GM12874 (cell line): ENCODE measurements around the gene NR0B2.
A peak's percentile ranks its signal among the peaks of the same experiment; 100 is the strongest.

Source experiments
- TF ChIP-seq, protein P1 (sequence below): IDR thresholded peaks from 2 replicates; pipeline ENCODE4 v1.5.1; 2011; ENCODE audit warnings: low read depth, mild to moderate bottlenecking, control low read depth, low read length, moderate library complexity; ENCODE audit not compliant: insufficient read depth

Gene NR0B2

DNA sequence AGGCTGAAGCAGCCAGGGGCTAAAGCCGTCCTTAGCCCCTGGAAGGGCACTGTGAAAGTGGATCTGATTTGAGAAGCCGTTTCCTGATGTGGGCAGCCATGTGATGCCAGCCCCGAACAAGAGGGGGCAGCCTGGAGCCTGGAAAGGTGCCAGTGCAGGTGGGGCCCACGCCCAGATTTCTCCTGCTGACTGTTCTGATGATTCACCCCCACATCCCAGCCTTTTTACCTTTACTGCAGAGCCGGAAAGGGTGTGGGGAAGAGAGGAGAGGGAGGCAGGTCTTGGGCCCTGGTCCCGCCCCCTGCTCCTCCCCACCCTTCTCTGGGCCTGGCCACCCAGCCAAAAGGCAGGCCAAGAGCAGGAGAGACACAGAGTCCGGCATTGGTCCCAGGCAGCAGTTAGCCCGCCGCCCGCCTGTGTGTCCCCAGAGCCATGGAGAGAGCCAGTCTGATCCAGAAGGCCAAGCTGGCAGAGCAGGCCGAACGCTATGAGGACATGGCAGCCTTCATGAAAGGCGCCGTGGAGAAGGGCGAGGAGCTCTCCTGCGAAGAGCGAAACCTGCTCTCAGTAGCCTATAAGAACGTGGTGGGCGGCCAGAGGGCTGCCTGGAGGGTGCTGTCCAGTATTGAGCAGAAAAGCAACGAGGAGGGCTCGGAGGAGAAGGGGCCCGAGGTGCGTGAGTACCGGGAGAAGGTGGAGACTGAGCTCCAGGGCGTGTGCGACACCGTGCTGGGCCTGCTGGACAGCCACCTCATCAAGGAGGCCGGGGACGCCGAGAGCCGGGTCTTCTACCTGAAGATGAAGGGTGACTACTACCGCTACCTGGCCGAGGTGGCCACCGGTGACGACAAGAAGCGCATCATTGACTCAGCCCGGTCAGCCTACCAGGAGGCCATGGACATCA is 50.7 kb downstream of the NR0B2 start, which contains the start of gene SFN:
Gene SFN, plus strand, starts transcription at position 369 of the 904 bp plus-strand sequence. Its CDS starts 64 bp downstream, at position 433.
- TF ChIP-seq, protein P1, sequence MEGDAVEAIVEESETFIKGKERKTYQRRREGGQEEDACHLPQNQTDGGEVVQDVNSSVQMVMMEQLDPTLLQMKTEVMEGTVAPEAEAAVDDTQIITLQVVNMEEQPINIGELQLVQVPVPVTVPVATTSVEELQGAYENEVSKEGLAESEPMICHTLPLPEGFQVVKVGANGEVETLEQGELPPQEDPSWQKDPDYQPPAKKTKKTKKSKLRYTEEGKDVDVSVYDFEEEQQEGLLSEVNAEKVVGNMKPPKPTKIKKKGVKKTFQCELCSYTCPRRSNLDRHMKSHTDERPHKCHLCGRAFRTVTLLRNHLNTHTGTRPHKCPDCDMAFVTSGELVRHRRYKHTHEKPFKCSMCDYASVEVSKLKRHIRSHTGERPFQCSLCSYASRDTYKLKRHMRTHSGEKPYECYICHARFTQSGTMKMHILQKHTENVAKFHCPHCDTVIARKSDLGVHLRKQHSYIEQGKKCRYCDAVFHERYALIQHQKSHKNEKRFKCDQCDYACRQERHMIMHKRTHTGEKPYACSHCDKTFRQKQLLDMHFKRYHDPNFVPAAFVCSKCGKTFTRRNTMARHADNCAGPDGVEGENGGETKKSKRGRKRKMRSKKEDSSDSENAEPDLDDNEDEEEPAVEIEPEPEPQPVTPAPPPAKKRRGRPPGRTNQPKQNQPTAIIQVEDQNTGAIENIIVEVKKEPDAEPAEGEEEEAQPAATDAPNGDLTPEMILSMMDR, result peak; percentile 86

DNA sequence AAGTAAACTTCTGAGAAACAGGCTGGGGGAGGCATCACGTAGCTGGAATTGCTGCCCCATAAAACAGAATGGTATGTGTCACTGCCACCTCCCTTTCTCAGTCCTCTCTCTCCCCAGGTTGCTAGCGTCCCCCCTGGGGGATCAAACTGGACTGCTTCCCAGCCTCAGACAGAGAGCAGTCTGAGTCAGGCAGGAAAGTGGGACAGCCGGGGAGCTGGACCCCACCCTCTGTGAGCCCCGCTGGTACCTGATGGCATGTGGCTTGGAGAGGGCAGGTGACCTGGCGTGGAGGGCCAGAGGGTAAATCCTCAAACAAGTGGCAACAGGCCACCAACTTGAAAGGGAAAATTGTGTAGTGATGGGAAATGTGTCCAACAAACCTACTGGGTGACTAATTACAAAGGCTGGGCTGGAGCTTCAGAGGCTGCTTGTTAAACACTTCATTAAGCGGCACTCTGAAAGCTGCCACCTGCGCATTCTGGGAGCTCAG is 51.8 kb downstream of the NR0B2 start:
- TF ChIP-seq, protein P1, result no peak
